Measurements from ENCODE around the gene RCOR2. TPM values are rescaled to one million over a fixed set of nuclear protein-coding genes. Genes with fewer than 3 reads are reported as not detected.

Gene RCOR2
- total RNA-seq, 2 donors from 2014 or later: not detected

DNA sequence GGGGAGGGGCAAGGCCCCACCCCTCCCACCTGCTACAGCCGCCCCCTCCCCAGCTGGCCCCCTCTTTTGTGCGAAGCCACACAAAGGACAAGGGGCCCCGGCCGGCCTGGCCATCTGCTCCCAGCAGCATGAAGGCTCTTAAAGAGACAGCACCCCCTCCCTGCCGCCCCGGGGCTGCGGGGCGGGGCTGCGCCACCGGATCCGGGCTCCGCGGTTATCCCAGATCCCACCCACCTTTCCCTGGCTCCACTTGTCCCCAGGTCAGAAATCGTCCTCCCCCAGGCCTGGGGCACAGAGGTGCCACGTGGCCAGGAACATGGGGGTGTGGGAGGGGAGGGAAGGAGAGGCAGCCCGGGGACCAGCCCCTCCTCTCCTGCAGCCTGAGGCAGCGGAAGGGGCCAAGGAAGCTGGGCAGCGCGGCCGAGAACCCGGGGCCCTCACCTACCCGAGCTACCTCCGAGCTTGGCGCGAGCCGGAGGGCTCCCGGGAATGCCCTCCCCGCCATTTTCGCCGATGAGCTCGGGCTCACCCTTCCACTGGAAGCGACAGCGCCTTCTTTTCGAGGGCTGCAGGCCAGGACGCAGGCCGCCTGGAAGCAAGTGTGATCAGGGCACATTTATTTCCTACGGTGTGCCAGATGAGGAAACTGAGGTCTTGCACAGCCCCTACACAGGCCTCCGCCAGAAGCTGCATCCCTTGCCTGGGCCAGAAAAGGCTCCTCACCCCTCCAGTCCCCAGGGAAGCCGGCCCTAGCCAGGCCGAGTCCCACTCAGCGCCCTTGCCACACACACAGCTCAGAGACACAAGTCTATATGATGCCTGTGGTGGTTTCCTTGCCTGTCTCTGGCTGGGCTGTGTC is 2.5 kb upstream of the RCOR2 start:
- H3K9me3 ChIP-seq (ENCODE audit: control insufficient read depth, low read length, poor library complexity, severe bottlenecking): no peaks in the 10 kb centered on the region
- Mint-ChIP-seq H3K4me1 (peaks cover 15% of the 10 kb centered on the region), H3K36me3 (ENCODE audit: low read depth) (no peaks in the 10 kb centered on the region), H3K27me3 (no peaks in the 10 kb centered on the region), H3K4me3 (no peak overlapping the region), H3K27ac (peak overlapping the region; percentile 8)
- no peak for ATAC-seq
- no peak for DNase-seq

DNA sequence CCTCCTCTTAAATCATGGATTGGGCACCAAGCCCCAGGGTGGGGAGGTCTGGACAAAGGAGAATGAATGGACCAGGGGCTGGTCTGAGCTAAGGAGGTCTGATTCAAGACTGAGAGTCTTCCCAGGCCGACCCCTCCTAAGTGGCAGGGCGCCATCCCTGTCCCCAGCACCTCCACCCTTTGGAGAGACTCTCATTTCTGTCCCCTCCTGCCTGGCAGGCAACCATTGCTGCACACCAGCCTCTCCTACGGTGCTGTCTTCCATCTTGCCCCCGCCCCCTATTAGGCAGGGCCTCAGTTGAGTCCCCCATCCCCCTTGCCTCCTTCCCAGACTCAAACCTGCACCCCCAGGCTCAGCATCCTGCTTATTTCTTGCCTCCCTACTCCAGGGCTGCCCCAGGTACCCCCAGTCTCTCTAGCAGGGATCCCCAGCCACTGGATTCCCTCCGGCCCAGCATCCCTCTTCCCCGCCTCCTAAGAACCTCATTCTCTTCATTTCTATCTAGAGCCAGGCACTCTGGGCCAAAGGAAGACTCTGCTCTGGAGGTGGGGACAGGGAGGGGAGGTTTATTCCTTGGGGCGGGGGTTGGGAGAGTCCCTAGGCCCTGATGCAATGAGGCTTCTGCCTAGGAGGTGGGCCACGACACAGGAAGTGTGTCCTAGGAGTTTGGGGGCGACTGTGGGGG is 1.7 kb upstream of the RCOR2 start:
- peak overlapping the region; percentile 8 for H3K27ac Mint-ChIP-seq
- no peaks in the 10 kb centered on the region for H3K36me3 Mint-ChIP-seq (ENCODE audit: low read depth)
- H3K9me3 ChIP-seq (ENCODE audit: control insufficient read depth, low read length, poor library complexity, severe bottlenecking): no peaks in the 10 kb centered on the region
- H3K4me1 Mint-ChIP-seq: peaks cover 17% of the 10 kb centered on the region
- peak overlapping the region; percentile 69 for H3K4me3 Mint-ChIP-seq
- no peaks in the 10 kb centered on the region for H3K27me3 Mint-ChIP-seq
- ATAC-seq: no peak
- no peak for DNase-seq

DNA sequence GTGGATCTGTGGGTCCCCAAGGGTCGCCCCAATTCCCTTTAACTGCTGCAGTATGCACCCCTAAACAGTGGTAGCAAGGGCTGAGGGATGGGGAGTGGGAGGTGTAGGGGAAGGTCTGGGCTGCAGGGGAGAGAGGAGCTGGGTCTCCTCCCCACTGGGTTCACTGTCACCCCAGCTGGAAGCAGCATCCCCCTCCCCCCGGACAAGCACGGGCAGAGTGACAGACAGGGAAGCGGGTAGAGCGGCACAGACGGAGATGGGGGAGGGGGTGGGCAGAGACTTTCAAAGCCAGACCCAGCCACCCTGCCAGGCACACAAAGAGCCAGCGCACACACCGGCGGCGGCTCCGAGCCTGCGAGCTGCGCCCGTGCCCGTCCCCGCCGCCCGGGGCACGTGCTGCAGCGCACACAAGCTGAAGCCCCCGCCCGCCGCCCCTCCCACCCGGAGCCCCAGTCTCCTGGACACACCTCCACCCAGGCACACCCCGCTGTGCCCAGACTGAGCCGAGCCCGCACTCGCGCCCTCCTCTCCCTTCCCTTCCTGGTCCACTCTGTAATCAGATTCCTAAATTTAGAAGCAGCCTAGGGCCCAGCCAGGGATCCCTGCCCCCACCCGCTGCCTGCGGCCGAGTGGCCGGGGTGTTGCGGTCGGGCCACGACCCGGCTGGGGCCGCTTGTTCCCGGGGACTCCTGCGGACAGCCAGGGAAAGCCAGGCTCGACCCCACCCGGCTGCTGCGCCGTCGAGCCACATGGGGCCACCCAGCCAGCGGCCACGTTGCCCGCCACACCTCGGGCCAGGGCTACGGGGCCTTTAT is 935 bp upstream of the RCOR2 start:
- no peaks in the 10 kb centered on the region for H3K9me3 ChIP-seq (ENCODE audit: control insufficient read depth, low read length, poor library complexity, severe bottlenecking)
- H3K4me1 Mint-ChIP-seq: peaks cover 17% of the 10 kb centered on the region
- H3K27ac Mint-ChIP-seq: no peak overlapping the region
- peak overlapping the region; percentile 87 for H3K4me3 Mint-ChIP-seq
- no peaks in the 10 kb centered on the region for H3K27me3 Mint-ChIP-seq
- peak; percentile 41 for ATAC-seq
- no peaks in the 10 kb centered on the region for H3K36me3 Mint-ChIP-seq (ENCODE audit: low read depth)
- no peak for DNase-seq

DNA sequence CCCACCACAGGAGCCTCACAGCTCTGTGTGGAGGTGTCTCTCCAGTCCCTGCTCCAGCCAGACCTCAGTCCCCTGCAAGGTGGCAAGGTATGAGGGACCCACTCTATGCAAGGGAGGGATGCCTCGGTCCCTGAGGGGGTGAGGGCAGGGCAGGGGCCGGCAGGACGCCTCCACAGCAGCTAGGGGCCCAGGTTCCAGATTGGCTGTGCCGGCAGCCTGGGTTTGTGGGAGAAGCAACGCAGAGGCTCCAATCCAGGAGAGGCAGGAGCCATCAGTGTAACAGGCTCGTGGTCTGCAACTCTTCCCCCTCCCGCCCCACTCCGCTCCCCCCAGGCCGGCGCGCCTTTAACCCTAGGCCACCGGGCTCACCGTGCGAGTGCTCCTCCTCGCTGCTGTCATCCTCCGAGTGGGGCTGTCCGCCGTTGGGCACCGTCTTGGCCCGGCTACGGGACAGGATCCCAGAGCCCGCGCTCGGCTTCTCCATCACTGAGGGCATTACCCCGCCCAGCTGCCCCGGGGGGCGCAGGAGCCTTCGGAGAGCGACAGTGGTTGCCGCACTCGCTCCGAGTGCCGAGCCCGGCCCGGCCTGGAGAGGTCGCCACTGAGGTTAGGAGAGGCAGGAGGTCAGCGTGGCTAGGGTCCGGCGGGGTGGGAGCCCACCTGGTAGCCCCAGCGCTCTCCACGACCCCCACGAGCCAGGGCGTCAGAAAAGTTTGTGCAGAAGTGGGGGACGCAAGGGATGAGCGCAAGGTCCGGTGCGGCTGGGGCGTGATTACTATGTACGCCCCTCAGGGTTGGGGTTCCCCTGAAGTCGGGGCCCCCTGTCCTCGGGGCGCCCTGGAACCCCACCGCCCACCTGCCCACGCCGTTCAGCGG is 765 bp downstream of the RCOR2 start:
- H3K4me1 Mint-ChIP-seq: peaks cover 20% of the 10 kb centered on the region

DNA sequence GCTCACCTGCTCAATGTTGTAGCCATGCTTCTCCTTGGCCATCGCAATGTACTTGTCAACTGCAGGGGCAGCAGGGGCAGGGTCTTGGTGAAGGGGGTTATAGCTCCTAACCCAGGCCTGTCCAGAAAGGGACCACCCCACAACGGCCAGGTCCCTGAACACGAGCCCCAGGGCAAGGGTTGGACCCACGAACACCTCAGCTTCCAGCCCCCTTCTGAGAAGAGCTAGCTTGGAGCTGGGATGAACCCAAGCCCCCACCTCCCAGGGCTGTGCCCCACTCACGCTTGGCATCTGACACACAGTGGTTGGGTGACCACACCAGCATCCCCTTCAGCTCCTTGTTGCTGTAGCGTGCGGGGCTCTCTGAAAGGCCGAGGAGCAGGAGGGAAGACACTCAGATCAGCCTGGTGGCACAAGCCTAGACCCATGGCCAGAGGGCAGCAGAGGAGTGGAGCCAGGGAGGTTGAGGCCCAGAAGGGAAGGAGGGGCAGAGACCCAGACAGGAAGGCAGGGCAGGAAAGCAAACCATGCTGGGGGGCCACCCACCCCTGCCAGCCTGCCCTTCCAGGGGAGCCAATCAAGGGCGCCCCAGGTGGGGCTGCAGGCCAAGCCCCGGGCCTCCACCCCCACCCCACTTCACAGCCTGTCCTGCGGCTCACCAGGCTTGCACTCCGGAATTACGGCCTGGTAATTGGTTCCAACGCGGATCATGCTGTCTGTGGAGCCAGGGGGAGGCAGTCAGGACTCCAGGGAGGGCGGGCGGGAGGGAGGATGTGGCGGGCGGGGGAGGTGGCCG is 1.9 kb downstream of the RCOR2 start:
- Mint-ChIP-seq H3K36me3 (ENCODE audit: low read depth) (no peaks in the 10 kb centered on the region), H3K27me3 (no peaks in the 10 kb centered on the region), H3K4me3 (peak overlapping the region; percentile 81), H3K4me1 (peaks cover 20% of the 10 kb centered on the region), H3K27ac (no peak overlapping the region)
- no peak for ATAC-seq
- no peak for DNase-seq
- no peaks in the 10 kb centered on the region for H3K9me3 ChIP-seq (ENCODE audit: control insufficient read depth, low read length, poor library complexity, severe bottlenecking)

More for the DNA sequence above, 765 bp downstream of the RCOR2 start:
- H3K9me3 ChIP-seq (ENCODE audit: control insufficient read depth, low read length, poor library complexity, severe bottlenecking): no peaks in the 10 kb centered on the region
- Mint-ChIP-seq H3K36me3 (ENCODE audit: low read depth) (no peaks in the 10 kb centered on the region), H3K4me3 (peak overlapping the region; percentile 92), H3K27ac (no peak overlapping the region), H3K27me3 (no peaks in the 10 kb centered on the region)
- peak; percentile 27 for ATAC-seq
- no peak for DNase-seq

DNA sequence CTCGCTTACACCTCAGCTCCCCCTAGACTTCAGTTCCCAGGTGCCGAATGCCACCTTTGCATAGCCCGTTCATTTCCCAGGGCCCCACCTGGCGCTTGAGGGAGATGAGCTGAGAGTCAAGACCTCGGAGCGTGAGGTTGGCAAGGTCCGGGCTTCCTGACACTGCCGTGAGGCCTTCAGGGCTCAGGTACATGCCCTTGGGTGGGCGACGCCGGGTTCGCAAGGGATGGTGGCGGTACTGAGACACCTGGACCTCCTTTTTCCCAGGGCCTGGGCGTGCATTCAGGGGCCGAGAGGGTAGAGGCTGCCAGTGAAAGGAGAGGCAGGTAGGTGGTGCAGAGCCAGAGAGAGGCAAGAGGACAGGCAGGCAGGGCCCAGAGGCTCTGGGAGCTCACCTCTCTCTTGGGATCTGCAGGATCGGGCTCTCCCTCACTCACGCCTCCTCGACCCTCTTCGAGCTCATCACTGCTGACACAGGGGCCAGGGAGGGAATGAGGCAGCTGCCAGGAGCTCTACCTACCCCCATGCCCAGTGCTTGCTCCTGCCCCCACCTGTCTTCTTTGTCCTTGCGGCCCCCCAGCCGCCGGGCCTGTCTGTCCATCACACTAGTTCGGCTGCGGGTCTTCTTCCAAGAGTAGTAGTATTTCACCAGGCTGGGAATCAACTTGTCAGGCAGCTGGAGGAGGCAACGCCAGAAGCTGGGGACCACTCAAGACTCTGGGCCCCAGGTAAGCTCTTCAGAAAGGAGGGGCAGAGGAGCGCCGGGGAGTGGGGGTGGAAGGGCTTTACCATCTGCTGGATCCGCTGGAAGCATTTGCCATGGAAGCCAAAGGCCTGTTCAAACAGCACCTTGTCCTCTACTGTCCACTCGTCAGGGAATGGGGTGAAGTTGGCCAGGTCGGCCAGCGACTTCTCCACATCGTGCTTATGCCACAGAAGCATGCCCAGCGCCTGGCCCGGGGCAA is 2.8 kb downstream of the RCOR2 start:
- H3K36me3 Mint-ChIP-seq (ENCODE audit: low read depth): no peaks in the 10 kb centered on the region
- peaks cover 20% of the 10 kb centered on the region for H3K4me1 Mint-ChIP-seq
- H3K9me3 ChIP-seq (ENCODE audit: control insufficient read depth, low read length, poor library complexity, severe bottlenecking): no peaks in the 10 kb centered on the region
- no peak overlapping the region for H3K4me3 Mint-ChIP-seq
- DNase-seq (no peak), ATAC-seq (no peak)
- H3K27me3 Mint-ChIP-seq: no peaks in the 10 kb centered on the region
- no peak overlapping the region for H3K27ac Mint-ChIP-seq

DNA sequence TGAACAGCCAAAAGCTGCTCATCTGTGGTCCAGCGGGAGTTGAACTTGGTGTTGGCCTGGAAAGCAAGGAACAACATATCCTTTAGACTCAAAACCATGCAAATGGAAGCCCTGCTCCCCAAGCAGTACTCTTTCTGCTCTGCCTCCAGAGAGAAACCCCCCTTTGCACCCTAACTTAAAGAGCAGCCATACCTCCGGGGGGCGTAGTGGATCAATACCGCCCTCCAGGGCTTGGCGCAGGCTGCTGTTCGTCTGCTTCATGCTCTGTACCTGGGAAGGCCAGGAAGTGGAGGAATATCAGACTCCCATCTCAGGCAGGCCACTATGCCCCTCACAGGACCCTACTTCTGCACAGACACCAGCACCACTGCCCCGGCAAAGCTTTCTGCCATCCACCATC is 4.3 kb downstream of the RCOR2 start:
- ATAC-seq: no peak
- no peak overlapping the region for H3K27ac Mint-ChIP-seq
- no peaks in the 10 kb centered on the region for H3K36me3 Mint-ChIP-seq (ENCODE audit: low read depth)
- H3K4me3 Mint-ChIP-seq: no peak overlapping the region
- no peak for DNase-seq
- no peaks in the 10 kb centered on the region for H3K9me3 ChIP-seq (ENCODE audit: control insufficient read depth, low read length, poor library complexity, severe bottlenecking)
- H3K27me3 Mint-ChIP-seq: no peaks in the 10 kb centered on the region
- peaks cover 15% of the 10 kb centered on the region for H3K4me1 Mint-ChIP-seq

DNA sequence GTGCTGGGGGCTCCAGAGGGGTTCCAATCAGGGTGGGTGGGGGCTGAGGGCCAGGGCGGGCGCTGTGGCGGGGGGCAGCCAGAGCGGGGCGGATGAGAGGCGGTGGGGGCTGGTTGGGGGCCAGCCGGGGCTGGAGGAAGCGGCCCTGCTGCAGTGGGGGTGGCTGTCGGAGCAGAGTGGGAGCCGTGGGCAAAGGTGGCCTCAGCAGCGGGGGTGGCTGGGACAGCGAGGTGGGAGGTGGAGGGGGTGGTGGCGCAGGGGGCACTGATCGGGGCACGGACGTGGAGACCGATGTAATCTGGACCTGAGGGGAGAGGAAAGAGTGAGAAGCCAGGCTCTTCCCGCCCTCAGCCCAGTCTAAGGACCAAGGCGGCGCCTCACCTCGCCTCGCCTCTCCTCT is 5.1 kb downstream of the RCOR2 start:
- Mint-ChIP-seq H3K27me3 (no peaks in the 10 kb centered on the region), H3K4me1 (peaks cover 13% of the 10 kb centered on the region), H3K4me3 (no peak overlapping the region), H3K27ac (no peak overlapping the region), H3K36me3 (ENCODE audit: low read depth) (no peaks in the 10 kb centered on the region)
- DNase-seq (no peak), ATAC-seq (no peak)
- no peaks in the 10 kb centered on the region for H3K9me3 ChIP-seq (ENCODE audit: control insufficient read depth, low read length, poor library complexity, severe bottlenecking)

DNA sequence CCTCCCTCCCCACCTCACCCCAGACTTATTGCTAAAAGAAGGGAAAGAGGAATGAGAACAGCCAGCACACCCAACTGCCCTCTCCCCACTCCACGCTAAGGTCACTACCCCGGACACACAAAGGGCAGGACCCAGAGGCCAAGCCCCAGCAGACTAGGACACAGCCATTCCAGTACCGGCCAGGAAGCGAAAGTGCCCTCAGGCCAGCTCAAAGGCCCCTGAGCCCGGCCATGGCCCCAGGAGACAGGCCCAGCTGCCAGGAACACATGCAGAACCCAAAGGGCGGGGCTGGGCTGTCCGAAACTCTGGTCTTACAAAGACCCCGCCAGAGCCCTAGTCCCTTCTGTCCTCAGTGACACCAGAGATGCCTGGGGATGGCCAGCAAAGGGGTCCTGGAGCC is 5.5 kb downstream of the RCOR2 start:
- ATAC-seq: no peak
- no peak for DNase-seq
- no peak overlapping the region for H3K27ac Mint-ChIP-seq
- H3K9me3 ChIP-seq (ENCODE audit: control insufficient read depth, low read length, poor library complexity, severe bottlenecking): no peaks in the 10 kb centered on the region
- no peak overlapping the region for H3K4me3 Mint-ChIP-seq
- H3K27me3 Mint-ChIP-seq: no peaks in the 10 kb centered on the region
- H3K36me3 Mint-ChIP-seq (ENCODE audit: low read depth): no peaks in the 10 kb centered on the region
- peaks cover 13% of the 10 kb centered on the region for H3K4me1 Mint-ChIP-seq

DNA sequence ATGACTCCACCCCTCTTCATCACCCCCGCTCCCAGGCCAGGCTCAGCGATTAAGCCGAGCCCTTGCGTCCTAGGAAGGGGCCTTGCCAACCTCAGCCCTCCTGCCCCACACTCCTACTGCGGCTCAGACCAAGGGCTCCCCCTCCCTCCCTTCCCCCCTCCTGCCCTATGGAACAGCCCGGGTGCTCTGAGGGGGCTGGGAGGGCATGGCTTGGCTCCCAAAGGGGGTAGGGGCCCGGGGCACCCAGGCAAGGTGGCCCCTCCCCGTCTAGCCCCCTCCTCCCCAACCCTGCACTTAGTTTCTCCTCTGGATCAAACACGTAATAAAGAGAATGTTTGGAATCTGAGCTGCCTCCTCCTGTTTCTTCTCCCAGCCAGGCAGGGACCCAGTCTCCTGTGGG is 6.3 kb downstream of the RCOR2 start:
- ATAC-seq (no peak), DNase-seq (no peak)
- Mint-ChIP-seq H3K4me3 (no peak overlapping the region), H3K36me3 (ENCODE audit: low read depth) (no peaks in the 10 kb centered on the region), H3K4me1 (peaks cover 13% of the 10 kb centered on the region), H3K27ac (peak overlapping the region; percentile 66), H3K27me3 (no peaks in the 10 kb centered on the region)
- no peaks in the 10 kb centered on the region for H3K9me3 ChIP-seq (ENCODE audit: control insufficient read depth, low read length, poor library complexity, severe bottlenecking)
